ENCODE measurements around the gene GATA5.

The GATA5 gene

GRCh38 chr20:62415354-62416111 lies 60.3 kb downstream of the GATA5 start:
- ATAC-seq, result no peak
- no peak for DNase-seq

- ATAC-seq (no peak), DNase-seq (no peak)
Measured at GRCh38 chr20:62413896-62414481, 61.8 kb downstream of the GATA5 start.

All from stimulated activated naive CD8-positive, alpha-beta T cell treated with anti-CD3 and anti-CD28 coated beads, Interleukin-15, Interleukin-2, amounts not matched to agents 100 U/mL and 50 U/mL, for 24 hours (primary cell).